DOHH2 (cell line): ENCODE data around the gene SHISA2.

ENCODE experiments used
- EZH2phosphoT487 ChIP-seq: fragments of 200-600 bp; sonication (generic); IDR thresholded peaks from 2 replicates; pipeline ENCODE4 v1.6.1; 2017; ENCODE audit warnings: borderline replicate concordance, mild to moderate bottlenecking, antibody characterized with exemption, low read length, moderate library complexity, mixed read lengths
- TF ChIP-seq, protein P1 (sequence below): fragments of 200-600 bp; sonication (generic); IDR thresholded peaks from one replicate; pipeline ENCODE4 v1.5.1; 2014; ENCODE audit warnings: antibody characterized with exemption, mild to moderate bottlenecking, low read depth, low read length; ENCODE audit not compliant: poor library complexity, severe bottlenecking

DNA sequence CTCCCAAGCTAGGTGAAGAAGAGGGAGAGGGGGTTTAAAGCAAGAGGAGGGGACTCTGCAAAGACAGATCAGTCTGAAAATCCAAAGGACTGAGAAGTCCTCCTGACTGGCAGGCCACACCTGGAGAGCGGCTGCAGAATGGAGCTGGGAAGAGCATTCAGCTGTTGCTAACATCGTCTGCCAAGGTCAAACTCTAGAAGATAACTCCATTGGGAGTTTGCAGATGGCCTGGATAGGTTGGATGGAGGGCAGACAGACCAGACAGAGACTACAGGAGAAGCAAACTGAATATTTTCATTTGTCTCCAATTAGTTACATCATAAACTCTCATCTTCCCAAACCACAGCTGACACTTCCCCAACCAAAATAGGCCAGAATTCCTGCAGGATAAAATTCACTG, 19.9 kb upstream of the SHISA2 start:
- TF ChIP-seq, protein P1, sequence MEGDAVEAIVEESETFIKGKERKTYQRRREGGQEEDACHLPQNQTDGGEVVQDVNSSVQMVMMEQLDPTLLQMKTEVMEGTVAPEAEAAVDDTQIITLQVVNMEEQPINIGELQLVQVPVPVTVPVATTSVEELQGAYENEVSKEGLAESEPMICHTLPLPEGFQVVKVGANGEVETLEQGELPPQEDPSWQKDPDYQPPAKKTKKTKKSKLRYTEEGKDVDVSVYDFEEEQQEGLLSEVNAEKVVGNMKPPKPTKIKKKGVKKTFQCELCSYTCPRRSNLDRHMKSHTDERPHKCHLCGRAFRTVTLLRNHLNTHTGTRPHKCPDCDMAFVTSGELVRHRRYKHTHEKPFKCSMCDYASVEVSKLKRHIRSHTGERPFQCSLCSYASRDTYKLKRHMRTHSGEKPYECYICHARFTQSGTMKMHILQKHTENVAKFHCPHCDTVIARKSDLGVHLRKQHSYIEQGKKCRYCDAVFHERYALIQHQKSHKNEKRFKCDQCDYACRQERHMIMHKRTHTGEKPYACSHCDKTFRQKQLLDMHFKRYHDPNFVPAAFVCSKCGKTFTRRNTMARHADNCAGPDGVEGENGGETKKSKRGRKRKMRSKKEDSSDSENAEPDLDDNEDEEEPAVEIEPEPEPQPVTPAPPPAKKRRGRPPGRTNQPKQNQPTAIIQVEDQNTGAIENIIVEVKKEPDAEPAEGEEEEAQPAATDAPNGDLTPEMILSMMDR, result no peak
- no peak for TF ChIP-seq EZH2phosphoT487
